Measurements from ENCODE around the gene KIF16B. TPM values are rescaled to one million over a fixed set of nuclear protein-coding genes. Genes with fewer than 3 reads are reported as not detected.

The KIF16B gene
- total and polyA plus RNA-seq, 4 donors: 5.1 to 19.7 (median 8.4) TPM

- TF ChIP-seq JUND (IDR thresholded peaks at IDR 0.05): no peak
- Histone ChIP-seq H3K36me3 (ENCODE audit: control insufficient read depth in 4 of 4, insufficient read depth in 3 of 4, low read depth in 1 of 4, low read length in 3 of 4) (no peaks in the 10 kb centered on the region), H3K27me3 (ENCODE audit: control insufficient read depth in 4 of 4, insufficient read depth in 4 of 4, low read length in 3 of 4) (no peaks in the 10 kb centered on the region), H3K9me3 (ENCODE audit: control insufficient read depth in 4 of 4, low read length in 3 of 4) (peaks cover 0 to 1% (median 0%) of the 10 kb centered on the region in 4 donors), H3K4me1 (ENCODE audit: control insufficient read depth in 4 of 4, insufficient read depth in 4 of 4, low read length in 3 of 4) (no peaks in the 10 kb centered on the region), H3K27ac (ENCODE audit: low read depth in 1 of 2, low read length in 2 of 2) (no peak overlapping the region), H3K4me3 (ENCODE audit: low read depth in 1 of 3, low read length in 3 of 3) (no peak overlapping the region), H3K9ac (ENCODE audit: low read depth in 1 of 2, low read length in 2 of 2) (no peak overlapping the region)
- 85% methylated on average over 3 of the region's 3 CpGs for WGBS
- DNase-seq (ENCODE audit: low spot score): no peak
Observed at GRCh38 chr20:16296931-16297330, 276.3 kb downstream of the KIF16B start.

GRCh38 chr20:16295534-16295933, 277.7 kb downstream of the KIF16B start:
- 73% methylated on average over 5 of the region's 5 CpGs for WGBS
- no peak for DNase-seq (ENCODE audit: low spot score)

GRCh38 chr20:16293590-16293989, 279.7 kb downstream of the KIF16B start:
- no peak for DNase-seq (ENCODE audit: low spot score)
- WGBS: 89% methylated on average over 5 of the region's 5 CpGs
- Histone ChIP-seq H3K36me3 (ENCODE audit: control insufficient read depth in 4 of 4, insufficient read depth in 3 of 4, low read depth in 1 of 4, low read length in 3 of 4) (no peaks in the 10 kb centered on the region), H3K27ac (ENCODE audit: low read depth in 1 of 2, low read length in 2 of 2) (no peak overlapping the region), H3K4me1 (ENCODE audit: control insufficient read depth in 4 of 4, insufficient read depth in 4 of 4, low read length in 3 of 4) (no peaks in the 10 kb centered on the region), H3K4me3 (ENCODE audit: low read depth in 1 of 3, low read length in 3 of 3) (no peak overlapping the region), H3K27me3 (ENCODE audit: control insufficient read depth in 4 of 4, insufficient read depth in 4 of 4, low read length in 3 of 4) (no peaks in the 10 kb centered on the region), H3K9ac (ENCODE audit: low read depth in 1 of 2, low read length in 2 of 2) (no peak overlapping the region), H3K9me3 (ENCODE audit: control insufficient read depth in 4 of 4, low read length in 3 of 4) (no peaks in the 10 kb centered on the region)
- TF ChIP-seq RXRA (IDR thresholded peaks at IDR 0.05): no peak
- TF ChIP-seq JUND (IDR thresholded peaks at IDR 0.05): no peak
- TF ChIP-seq GABPA (IDR thresholded peaks at IDR 0.05 in 1 of 2, conservative IDR thresholded peaks at IDR 0.05 in 1 of 2): no peak
- no peak for TF ChIP-seq REST (IDR thresholded peaks at IDR 0.05)
- no peak for TF ChIP-seq FOXA2 (IDR thresholded peaks at IDR 0.05)
- no peak for TF ChIP-seq SP1 (IDR thresholded peaks at IDR 0.05)
- TF ChIP-seq TAF1 (conservative IDR thresholded peaks at IDR 0.05): no peak
- no peak for TF ChIP-seq CTCF (IDR thresholded peaks at IDR 0.05; ENCODE audit: low read depth, low read length, missing input control)
- TF ChIP-seq ATF3 (IDR thresholded peaks at IDR 0.05): no peak
- no peak for TF ChIP-seq HNF4G (IDR thresholded peaks at IDR 0.05)

More at GRCh38 chr20:16295534-16295933, 277.7 kb downstream of the KIF16B start:
- no peaks in the 10 kb centered on the region for H3K9me3 ChIP-seq (ENCODE audit: control insufficient read depth in 4 of 4, low read length in 3 of 4)
- H3K27me3 ChIP-seq (ENCODE audit: control insufficient read depth in 4 of 4, insufficient read depth in 4 of 4, low read length in 3 of 4): no peaks in the 10 kb centered on the region
- TF ChIP-seq JUND (IDR thresholded peaks at IDR 0.05): no peak
- no peak for TF ChIP-seq MAX (IDR thresholded peaks at IDR 0.05)
- no peak for TF ChIP-seq TAF1 (conservative IDR thresholded peaks at IDR 0.05)
- no peak for TF ChIP-seq EGR1 (IDR thresholded peaks at IDR 0.05; ENCODE audit: low read depth in 2 of 2)
- no peak for TF ChIP-seq FOXA2 (IDR thresholded peaks at IDR 0.05)
- TF ChIP-seq NR2F2 (IDR thresholded peaks at IDR 0.05): no peak
- no peak for TF ChIP-seq YY1 (IDR thresholded peaks at IDR 0.05)
- TF ChIP-seq RXRA (IDR thresholded peaks at IDR 0.05): no peak
- no peak for TF ChIP-seq REST (IDR thresholded peaks at IDR 0.05)
- TF ChIP-seq HNF4G (IDR thresholded peaks at IDR 0.05): no peak
- TF ChIP-seq HNF4A (conservative IDR thresholded peaks at IDR 0.05): no peak
- TF ChIP-seq FOXA1 (IDR thresholded peaks at IDR 0.05): no peak
- no peak overlapping the region for H3K27ac ChIP-seq (ENCODE audit: low read depth in 1 of 2, low read length in 2 of 2)
- H3K36me3 ChIP-seq (ENCODE audit: control insufficient read depth in 4 of 4, insufficient read depth in 3 of 4, low read depth in 1 of 4, low read length in 3 of 4): no peaks in the 10 kb centered on the region
- H3K4me3 ChIP-seq (ENCODE audit: low read depth in 1 of 3, low read length in 3 of 3): no peak overlapping the region
- no peaks in the 10 kb centered on the region for H3K4me1 ChIP-seq (ENCODE audit: control insufficient read depth in 4 of 4, insufficient read depth in 4 of 4, low read length in 3 of 4)
- no peak overlapping the region for H3K9ac ChIP-seq (ENCODE audit: low read depth in 1 of 2, low read length in 2 of 2)

Data from liver (tissue), 9 donors.